HL-60 (cell line): ENCODE data around the gene MST1R.
"Not testable (repeated sequence)": the region's sequence is repeated elsewhere in the genome, so short reads cannot be mapped to it uniquely, and the experiment has no call there.

Source experiments
- CTCF ChIP-seq: IDR thresholded peaks from one replicate; pipeline ENCODE4 v1.5.1; 2011; ENCODE audit warnings: low read length, control low read depth, inconsistent platforms; ENCODE audit not compliant: insufficient read depth
- POLR2AphosphoS5 ChIP-seq: IDR thresholded peaks from 2 replicates; pipeline ENCODE4 v1.6.1; 2012; ENCODE audit warnings: low read depth

- TF ChIP-seq CTCF, POLR2AphosphoS5: not testable (repeated sequence)
These were observed 14.3 kb upstream of the MST1R start for GRCh38 chr3:49917806-49918590.
